ENCODE data around the gene KDSR.

GRCh38 chr18:63312019-63312409 is 55.0 kb downstream of the KDSR start:
- TF ChIP-seq CTCF (IDR thresholded peaks at IDR 0.05 in 8 of 11, conservative IDR thresholded peaks at IDR 0.05 in 3 of 11), result no peak
- no peak for TF ChIP-seq POLR2AphosphoS5 (IDR thresholded peaks at IDR 0.05)
- no peak for TF ChIP-seq POLR2A (IDR thresholded peaks at IDR 0.05)
